Measurements from ENCODE around the gene TREML1.
A peak's percentile ranks its signal among the peaks of the same experiment; 100 is the strongest.

TREML1 gene

GRCh38 chr6:41197234-41197633 is 43.1 kb upstream of the TREML1 start:
- no peak for DNase-seq (ENCODE audit: low read depth)
- in situ Hi-C loops (cut with HindIII; ENCODE audit: low sequenced_read_pairs): no loop called here
- no peak for TF ChIP-seq CTCF (IDR thresholded peaks at IDR 0.05; ENCODE audit: low read depth, low read length, missing control alignments)
- H3K4me3 ChIP-seq (ENCODE audit: low read depth, low read length): no peak overlapping the region

- in situ Hi-C loops (cut with HindIII; ENCODE audit: low sequenced_read_pairs): no loop called here
- DNase-seq (ENCODE audit: low read depth): no peak
- TF ChIP-seq CTCF (IDR thresholded peaks at IDR 0.05; ENCODE audit: low read depth, low read length, missing control alignments): no peak
- no peak overlapping the region for H3K4me3 ChIP-seq (ENCODE audit: low read depth, low read length)
These were observed 40.2 kb upstream of the TREML1 start for GRCh38 chr6:41194386-41194785.

- DNase-seq (ENCODE audit: low read depth): no peak
These were observed 39.7 kb upstream of the TREML1 start for GRCh38 chr6:41193884-41194283.

GRCh38 chr6:41193171-41193734 is 39.1 kb upstream of the TREML1 start:
- in situ Hi-C loops (cut with HindIII; ENCODE audit: low sequenced_read_pairs): no loop called here
- no peak for DNase-seq (ENCODE audit: low read depth)
- TF ChIP-seq CTCF (IDR thresholded peaks at IDR 0.05; ENCODE audit: low read depth, low read length, missing control alignments): no peak
- no peak overlapping the region for H3K4me3 ChIP-seq (ENCODE audit: low read depth, low read length)

More at GRCh38 chr6:41193884-41194283, 39.7 kb upstream of the TREML1 start:
- in situ Hi-C loops (cut with HindIII; ENCODE audit: low sequenced_read_pairs): no loop called here
- H3K4me3 ChIP-seq (ENCODE audit: low read depth, low read length): no peak overlapping the region
- TF ChIP-seq CTCF (IDR thresholded peaks at IDR 0.05; ENCODE audit: low read depth, low read length, missing control alignments): no peak

- no peak for DNase-seq (ENCODE audit: low read depth)
- in situ Hi-C loops (cut with HindIII; ENCODE audit: low sequenced_read_pairs): no loop called here
- TF ChIP-seq CTCF (IDR thresholded peaks at IDR 0.05; ENCODE audit: low read depth, low read length, missing control alignments): peak; percentile 20
- H3K4me3 ChIP-seq (ENCODE audit: low read depth, low read length): no peak overlapping the region
These were observed 37.4 kb upstream of the TREML1 start for GRCh38 chr6:41191569-41191968.

GRCh38 chr6:41190791-41191190 is 36.6 kb upstream of the TREML1 start:
- H3K4me3 ChIP-seq (ENCODE audit: low read depth, low read length): no peak overlapping the region
- in situ Hi-C loops (cut with HindIII; ENCODE audit: low sequenced_read_pairs): no loop called here
- no peak for TF ChIP-seq CTCF (IDR thresholded peaks at IDR 0.05; ENCODE audit: low read depth, low read length, missing control alignments)
- DNase-seq (ENCODE audit: low read depth): no peak
